ENCODE data around the gene NUDT6.

GRCh38 chr4:122959441-122959840, 37.0 kb upstream of the NUDT6 start:
- TF ChIP-seq CTCF (IDR thresholded peaks at IDR 0.05; ENCODE audit: insufficient read depth, low read depth, low read length) (no peak), EZH2 (IDR thresholded peaks at IDR 0.05; ENCODE audit: insufficient read depth, low read length) (no peak)

Data from astrocyte (in vitro differentiated cells and primary cell).